ENCODE results near the gene EGFLAM.

DNA sequence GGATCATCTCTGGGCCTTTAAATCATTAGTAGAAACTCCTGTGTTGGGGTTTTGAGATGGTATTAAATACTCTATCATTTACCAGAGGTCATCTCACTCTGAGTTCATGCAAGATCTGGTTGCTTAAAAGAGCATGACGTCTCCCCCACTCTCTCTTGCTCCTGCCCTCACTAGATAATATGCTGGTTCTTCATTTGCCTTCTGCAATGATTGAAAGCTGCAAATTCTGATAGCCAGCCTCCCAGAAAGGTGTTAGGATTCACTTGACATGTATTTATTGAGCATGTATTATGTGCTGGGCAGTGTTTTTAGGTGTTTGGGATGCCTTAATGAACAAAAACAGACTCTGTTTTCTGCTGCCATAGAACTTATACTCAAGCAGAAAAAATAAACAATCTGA lies 41.2 kb downstream of the EGFLAM start:
- no peak for TF ChIP-seq SUZ12 (IDR thresholded peaks at IDR 0.05; ENCODE audit: unreplicated experiment)
- TF ChIP-seq, protein P1, sequence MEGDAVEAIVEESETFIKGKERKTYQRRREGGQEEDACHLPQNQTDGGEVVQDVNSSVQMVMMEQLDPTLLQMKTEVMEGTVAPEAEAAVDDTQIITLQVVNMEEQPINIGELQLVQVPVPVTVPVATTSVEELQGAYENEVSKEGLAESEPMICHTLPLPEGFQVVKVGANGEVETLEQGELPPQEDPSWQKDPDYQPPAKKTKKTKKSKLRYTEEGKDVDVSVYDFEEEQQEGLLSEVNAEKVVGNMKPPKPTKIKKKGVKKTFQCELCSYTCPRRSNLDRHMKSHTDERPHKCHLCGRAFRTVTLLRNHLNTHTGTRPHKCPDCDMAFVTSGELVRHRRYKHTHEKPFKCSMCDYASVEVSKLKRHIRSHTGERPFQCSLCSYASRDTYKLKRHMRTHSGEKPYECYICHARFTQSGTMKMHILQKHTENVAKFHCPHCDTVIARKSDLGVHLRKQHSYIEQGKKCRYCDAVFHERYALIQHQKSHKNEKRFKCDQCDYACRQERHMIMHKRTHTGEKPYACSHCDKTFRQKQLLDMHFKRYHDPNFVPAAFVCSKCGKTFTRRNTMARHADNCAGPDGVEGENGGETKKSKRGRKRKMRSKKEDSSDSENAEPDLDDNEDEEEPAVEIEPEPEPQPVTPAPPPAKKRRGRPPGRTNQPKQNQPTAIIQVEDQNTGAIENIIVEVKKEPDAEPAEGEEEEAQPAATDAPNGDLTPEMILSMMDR (IDR thresholded peaks at IDR 0.05 in 2 of 3, conservative IDR thresholded peaks at IDR 0.05 in 1 of 3; ENCODE audit: control insufficient read depth in 2 of 3, extremely low read depth in 1 of 3, insufficient read depth in 1 of 3, low read depth in 3 of 3, low read length in 3 of 3), result no peak
- TF ChIP-seq ZBTB33 (IDR thresholded peaks at IDR 0.05), result no peak

All from GM12878 (cell line).